HEK293T (cell line): ENCODE results near the gene ABCC8.
A peak's percentile ranks its signal among the peaks of the same experiment; 100 is the strongest.

Source experiments
- CTCF ChIA-PET: fragments of 350-600 bp; formaldehyde crosslinking; extraction: SDS; loops from one replicate; lab custom pipeline; 2021; ENCODE audit warnings: antibody characterized with exemption, inconsistent platforms; lab: Yijun Ruan, JAX
- POLR2A ChIA-PET: fragments of 350-600 bp; formaldehyde crosslinking; extraction: SDS; loops from one replicate; lab custom pipeline; 2020; ENCODE audit warnings: antibody characterized with exemption, inconsistent platforms; lab: Yijun Ruan, JAX
- DNase-seq: peaks from one replicate; pipeline ENCODE4 v3.0.0; 2012; ENCODE audit warnings: mixed read lengths; ENCODE audit errors: extremely low spot score
- ARNT ChIP-seq: fragments of 450-650 bp; IDR thresholded peaks from 2 replicates; pipeline ENCODE4 v1.6.1; 2017; ENCODE audit warnings: mild to moderate bottlenecking
- BHLHE40 ChIP-seq: fragments of 450-650 bp; IDR thresholded peaks from 2 replicates; pipeline ENCODE4 v1.6.1; 2016; ENCODE audit warnings: mild to moderate bottlenecking, moderate library complexity, borderline replicate concordance
- CTBP1 ChIP-seq: fragments of 450-650 bp; IDR thresholded peaks from 2 replicates; pipeline ENCODE4 v1.6.1; 2016; ENCODE audit warnings: borderline replicate concordance
- ELF4 ChIP-seq: fragments of 450-650 bp; IDR thresholded peaks from 2 replicates; pipeline ENCODE4 v1.6.1; 2017; ENCODE audit warnings: antibody characterized with exemption
- FOXA1 ChIP-seq: fragments of 450-650 bp; IDR thresholded peaks from 2 replicates; pipeline ENCODE4 v1.6.1; 2016; ENCODE audit warnings: mild to moderate bottlenecking
- FOXK2 ChIP-seq: fragments of 450-650 bp; IDR thresholded peaks from 2 replicates; pipeline ENCODE4 v1.6.1; 2016; ENCODE audit warnings: mild to moderate bottlenecking
- FOXM1 ChIP-seq: fragments of 450-650 bp; IDR thresholded peaks from 2 replicates; pipeline ENCODE4 v1.6.1; 2017; ENCODE audit warnings: mild to moderate bottlenecking, borderline replicate concordance
- HDGF ChIP-seq: fragments of 450-650 bp; IDR thresholded peaks from 2 replicates; pipeline ENCODE4 v1.6.1; 2017; ENCODE audit warnings: antibody characterized with exemption, borderline replicate concordance
- L3MBTL2 ChIP-seq: fragments of 450-650 bp; conservative IDR thresholded peaks from 2 replicates; pipeline ENCODE4 v1.6.1; 2016; ENCODE audit warnings: mild to moderate bottlenecking
- LEF1 ChIP-seq: fragments of 450-650 bp; IDR thresholded peaks from 2 replicates; pipeline ENCODE4 v1.6.1; 2017; ENCODE audit warnings: mild to moderate bottlenecking, borderline replicate concordance
- NFRKB ChIP-seq: fragments of 450-650 bp; IDR thresholded peaks from 2 replicates; pipeline ENCODE4 v1.6.1; 2016; ENCODE audit warnings: mild to moderate bottlenecking, moderate library complexity
- SP1 ChIP-seq: fragments of 450-650 bp; IDR thresholded peaks from 2 replicates; pipeline ENCODE4 v1.6.1; 2017
- SUZ12 ChIP-seq: fragments of 450-650 bp; IDR thresholded peaks from 2 replicates; pipeline ENCODE4 v1.6.1; 2016; ENCODE audit warnings: mild to moderate bottlenecking
- TARDBP ChIP-seq: fragments of 450-650 bp; IDR thresholded peaks from 2 replicates; pipeline ENCODE4 v1.6.1; 2016
- ZNF384 ChIP-seq: fragments of 450-650 bp; IDR thresholded peaks from 2 replicates; pipeline ENCODE4 v1.6.1; 2016
- TF ChIP-seq, protein P1 (sequence below): fragments of 450-650 bp; IDR thresholded peaks from 2 replicates; pipeline ENCODE4 v1.6.1; 2016

ABCC8 gene

GRCh38 chr11:17476317-17477083 lies at the start of gene ABCC8:
TSS of gene ABCC8 (minus strand) at chr11:17476845. CDS start at chr11:17476776, 69 bp downstream.
- CTCF ChIA-PET, result interaction anchor here (0.6 to 1.0 kb wide), 2 partner anchors 40 to 51 kb away, joined by 3 to 7 read pairs; no protein-coding TSS in a partner anchor
- DNase-seq, result peak; percentile 74
- POLR2A ChIA-PET, result no interaction called here
- TF ChIP-seq TARDBP (no peak), ARNT (no peak), BHLHE40 (no peak)

GRCh38 chr11:17526326-17526725 lies 49.7 kb upstream of the ABCC8 start:
- ChIA-PET CTCF (no interaction called here), POLR2A (no interaction called here)
- TF ChIP-seq TARDBP (no peak), ELF4 (no peak), SUZ12 (no peak), SP1 (no peak), ZNF384 (no peak), FOXM1 (no peak), HDGF (no peak)
- TF ChIP-seq, protein P1, sequence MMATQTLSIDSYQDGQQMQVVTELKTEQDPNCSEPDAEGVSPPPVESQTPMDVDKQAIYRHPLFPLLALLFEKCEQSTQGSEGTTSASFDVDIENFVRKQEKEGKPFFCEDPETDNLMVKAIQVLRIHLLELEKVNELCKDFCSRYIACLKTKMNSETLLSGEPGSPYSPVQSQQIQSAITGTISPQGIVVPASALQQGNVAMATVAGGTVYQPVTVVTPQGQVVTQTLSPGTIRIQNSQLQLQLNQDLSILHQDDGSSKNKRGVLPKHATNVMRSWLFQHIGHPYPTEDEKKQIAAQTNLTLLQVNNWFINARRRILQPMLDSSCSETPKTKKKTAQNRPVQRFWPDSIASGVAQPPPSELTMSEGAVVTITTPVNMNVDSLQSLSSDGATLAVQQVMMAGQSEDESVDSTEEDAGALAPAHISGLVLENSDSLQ, result no peak
- DNase-seq, result no peak

DNA sequence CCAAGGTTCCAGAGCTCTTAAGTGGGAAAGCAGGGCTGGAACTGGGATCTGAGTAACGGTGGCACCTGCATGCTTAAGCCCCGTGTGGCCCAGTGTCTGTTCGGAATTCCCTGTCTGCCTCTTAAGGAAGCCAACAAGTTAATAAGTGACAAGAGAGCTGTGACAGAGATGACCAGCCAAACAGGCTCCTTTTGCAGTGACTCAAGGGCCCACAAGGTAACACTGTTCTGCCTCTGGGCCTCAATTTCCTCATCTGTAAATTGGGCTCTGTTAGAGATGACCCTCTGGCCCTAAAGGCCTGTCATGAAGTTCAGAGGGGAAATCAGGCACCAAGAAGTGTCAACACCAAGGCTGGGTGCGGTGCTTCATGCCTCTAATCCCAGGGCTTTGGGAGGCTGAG lies 48.9 kb upstream of the ABCC8 start:
- no peak for DNase-seq
- ChIA-PET POLR2A (no interaction called here), CTCF (interaction anchor here (0.6 to 1.3 kb wide), 2 partner anchors 139 to 1056 kb away, joined by 3 to 4 read pairs; no protein-coding TSS in a partner anchor)
- TF ChIP-seq FOXK2 (no peak), L3MBTL2 (no peak), TARDBP (no peak), SP1 (no peak), ZNF384 (no peak), CTBP1 (no peak)
- TF ChIP-seq, protein P1, result no peak

DNA sequence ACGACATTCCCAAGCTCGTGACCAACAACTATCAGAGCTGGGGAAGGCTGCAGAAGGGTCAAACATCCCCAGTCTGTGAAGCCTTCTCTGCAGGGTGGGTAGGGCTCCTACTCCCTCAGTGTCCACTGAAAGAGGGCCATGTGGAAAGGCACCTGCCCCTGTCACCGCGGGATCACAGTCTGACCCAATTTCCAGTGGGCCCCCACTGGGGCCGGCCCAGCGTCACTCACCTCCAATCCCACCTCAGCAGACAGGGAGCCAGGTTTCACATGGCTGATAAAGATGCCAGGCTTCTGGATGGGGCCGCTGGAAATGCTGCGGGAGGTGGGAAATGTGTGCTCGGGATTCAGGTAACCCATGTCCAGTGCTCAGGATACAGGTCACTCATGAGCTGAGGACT lies 47.6 kb upstream of the ABCC8 start:
- no peak for DNase-seq
- POLR2A ChIA-PET, result no interaction called here
- TF ChIP-seq ZNF384 (no peak), CTBP1 (no peak), FOXA1 (no peak), SUZ12 (no peak), ELF4 (no peak), TARDBP (no peak), BHLHE40 (no peak), FOXM1 (no peak), LEF1 (no peak), SP1 (no peak), FOXK2 (no peak), ARNT (no peak), NFRKB (no peak), HDGF (no peak), L3MBTL2 (no peak)
- TF ChIP-seq, protein P1, result no peak
- CTCF ChIA-PET, result interaction anchor here (0.6 kb wide), 1 partner anchor 170 kb away, joined by 6 read pairs; no protein-coding TSS in a partner anchor

GRCh38 chr11:17522655-17523054 lies 46.0 kb upstream of the ABCC8 start:
- DNase-seq, result no peak
- CTCF ChIA-PET, result interaction anchor here (0.5 kb wide), 1 partner anchor 279 kb away, joined by 4 read pairs; no protein-coding TSS in a partner anchor
- no peak for TF ChIP-seq SUZ12
- TF ChIP-seq FOXK2, result no peak
- no peak for TF ChIP-seq ELF4
- TF ChIP-seq NFRKB, result no peak
- no peak for TF ChIP-seq HDGF
- TF ChIP-seq, protein P1, result no peak
- TF ChIP-seq FOXA1, result no peak
- no peak for TF ChIP-seq TARDBP
- no peak for TF ChIP-seq SP1
- no peak for TF ChIP-seq CTBP1
- no peak for TF ChIP-seq BHLHE40
- POLR2A ChIA-PET, result no interaction called here
